H9 (cell line): ENCODE data around the gene PRMT7. TPM values are rescaled to one million over a fixed set of nuclear protein-coding genes. Genes with fewer than 3 reads are reported as not detected.

Source experiments
- DNase-seq: peaks from one replicate; pipeline ENCODE4 v3.0.0-alpha.2; 2017
- H2AFZ ChIP-seq: one replicate; pipeline ENCODE4 v1.6.1; 2013; ENCODE audit warnings: mild to moderate bottlenecking, low read length, control low read depth, moderate library complexity
- H2AK5ac ChIP-seq: 2 replicates; pipeline ENCODE4 v1.6.1; 2013; ENCODE audit warnings: low read length, control low read depth, mixed read lengths; ENCODE audit not compliant: insufficient read length
- H2BK120ac ChIP-seq: one replicate; pipeline ENCODE4 v1.6.1; 2013; ENCODE audit warnings: low read depth, mild to moderate bottlenecking, low read length, control low read depth, inconsistent platforms; ENCODE audit not compliant: poor library complexity, severe bottlenecking
- H2BK12ac ChIP-seq: 2 replicates; pipeline ENCODE4 v1.6.1; 2013; ENCODE audit warnings: low read length, control low read depth, mixed read lengths, low read depth; ENCODE audit not compliant: insufficient read length
- H2BK15ac ChIP-seq: 2 replicates; pipeline ENCODE4 v1.6.1; 2013; ENCODE audit warnings: low read depth, low read length, control low read depth
- H2BK20ac ChIP-seq: one replicate; pipeline ENCODE4 v1.6.1; 2013; ENCODE audit warnings: low read depth, mild to moderate bottlenecking, low read length, control low read depth, inconsistent platforms; ENCODE audit not compliant: poor library complexity, severe bottlenecking
- H2BK5ac ChIP-seq: 2 replicates; pipeline ENCODE4 v1.6.1; 2013; ENCODE audit warnings: low read length, control low read depth, mixed read lengths; ENCODE audit not compliant: insufficient read length
- H3K14ac ChIP-seq: 2 replicates; pipeline ENCODE4 v1.6.1; 2013; ENCODE audit warnings: low read length, control low read depth; ENCODE audit not compliant: insufficient read depth
- H3K18ac ChIP-seq: 2 replicates; pipeline ENCODE4 v1.6.1; 2013; ENCODE audit warnings: low read depth, mild to moderate bottlenecking, mixed read lengths, low read length, control low read depth; ENCODE audit not compliant: insufficient read length
- H3K23ac ChIP-seq: 2 replicates; pipeline ENCODE4 v1.6.1; 2013; ENCODE audit warnings: low read length, control low read depth, mixed read lengths, low read depth; ENCODE audit not compliant: insufficient read length
- H3K23me2 ChIP-seq: 2 replicates; pipeline ENCODE4 v1.6.1; 2013; ENCODE audit warnings: low read depth, mild to moderate bottlenecking, mixed read lengths, low read length, control low read depth; ENCODE audit not compliant: insufficient read length, poor library complexity, severe bottlenecking
- H3K27ac ChIP-seq: 2 replicates; pipeline ENCODE4 v1.5.1; 2013; ENCODE audit warnings: low read length, control low read depth, mixed read lengths, low read depth; ENCODE audit not compliant: insufficient read length
- H3K27me3 ChIP-seq: 2 replicates; pipeline ENCODE4 v1.6.1; 2013; ENCODE audit warnings: low read length, control low read depth, inconsistent platforms; ENCODE audit not compliant: insufficient read depth
- H3K4ac ChIP-seq: 2 replicates; pipeline ENCODE4 v1.6.1; 2013; ENCODE audit warnings: low read depth, mild to moderate bottlenecking, control low read depth, inconsistent platforms, low read length, moderate library complexity
- H3K4me1 ChIP-seq: 2 replicates; pipeline ENCODE4 v1.6.1; 2013; ENCODE audit warnings: low read length, control low read depth, inconsistent platforms; ENCODE audit not compliant: insufficient read depth
- H3K4me2 ChIP-seq: 2 replicates; pipeline ENCODE4 v1.6.1; 2013; ENCODE audit warnings: low read length, control low read depth, mixed read lengths; ENCODE audit not compliant: insufficient read length, insufficient read depth
- H3K56ac ChIP-seq: 2 replicates; pipeline ENCODE4 v1.6.1; 2013; ENCODE audit warnings: low read depth, mild to moderate bottlenecking, mixed read lengths, low read length, control low read depth; ENCODE audit not compliant: insufficient read length
- H3K79me1 ChIP-seq: 2 replicates; pipeline ENCODE4 v1.6.1; 2013; ENCODE audit warnings: low read depth, mild to moderate bottlenecking, moderate library complexity, low read length, control low read depth, inconsistent platforms; ENCODE audit not compliant: insufficient read depth, poor library complexity, severe bottlenecking
- H3K79me2 ChIP-seq: 2 replicates; pipeline ENCODE4 v1.6.1; 2013; ENCODE audit warnings: low read length, control low read depth, inconsistent platforms; ENCODE audit not compliant: insufficient read depth
- H3K9ac ChIP-seq: 2 replicates; pipeline ENCODE4 v1.6.1; 2013; ENCODE audit warnings: low read length, control low read depth, mixed read lengths; ENCODE audit not compliant: insufficient read length; ENCODE audit errors: extremely low read depth
- H3K9me3 ChIP-seq: one replicate; pipeline ENCODE4 v1.6.1; 2013; ENCODE audit warnings: low read depth, low read length, inconsistent platforms; ENCODE audit not compliant: control insufficient read depth
- H3T11ph ChIP-seq: one replicate; pipeline ENCODE4 v1.6.1; 2013; ENCODE audit warnings: mild to moderate bottlenecking, low read length, control low read depth, inconsistent platforms
- H4K20me1 ChIP-seq: one replicate; pipeline ENCODE4 v1.6.1; 2013; ENCODE audit not compliant: control insufficient read depth, insufficient read length, insufficient read depth
- H4K5ac ChIP-seq: 2 replicates; pipeline ENCODE4 v1.6.1; 2013; ENCODE audit warnings: low read depth, mild to moderate bottlenecking, mixed read lengths, low read length, control low read depth; ENCODE audit not compliant: insufficient read length
- H4K8ac ChIP-seq: replicated peaks from 2 replicates; pipeline ENCODE4 v1.6.1; 2013; ENCODE audit warnings: low read length, control low read depth, mixed read lengths, low read depth; ENCODE audit not compliant: insufficient read length
- H4K91ac ChIP-seq: 2 replicates; pipeline ENCODE4 v1.6.1; 2013; ENCODE audit warnings: low read depth, mild to moderate bottlenecking, moderate library complexity, mixed read lengths, low read length, control low read depth; ENCODE audit not compliant: insufficient read length
- H3K27ac Mint-ChIP-seq, 3 experiments: 2 replicates in 2 of 3; 3 replicates in 1 of 3; pipeline ENCODE4 v1.8.0; 2020 to 2021; ENCODE audit warnings: mixed read lengths in 3 of 3, mild to moderate bottlenecking in 1 of 3, moderate library complexity in 1 of 3
- H3K27me3 Mint-ChIP-seq: 2 replicates; pipeline ENCODE4 v1.8.0; 2021; ENCODE audit warnings: low read depth, mild to moderate bottlenecking, moderate library complexity, mixed read lengths
- H3K36me3 Mint-ChIP-seq, 3 experiments: 2 replicates in 2 of 3; 3 replicates in 1 of 3; pipeline ENCODE4 v1.8.0; 2020 to 2021; ENCODE audit warnings: low read depth in 3 of 3, mixed read lengths in 3 of 3; ENCODE audit not compliant: insufficient read depth in 1 of 3
- H3K4me1 Mint-ChIP-seq, 2 experiments: 2 replicates each; pipeline ENCODE4 v1.8.0; 2020; ENCODE audit warnings: mixed read lengths in 2 of 2
- H3K4me3 Mint-ChIP-seq, 2 experiments: 2 replicates in 1 of 2; 3 replicates in 1 of 2; pipeline ENCODE4 v1.8.0; 2020 to 2021; ENCODE audit warnings: mild to moderate bottlenecking in 2 of 2, mixed read lengths in 2 of 2, moderate library complexity in 1 of 2
- H3K9me3 Mint-ChIP-seq, 2 experiments: 2 replicates in 1 of 2; 3 replicates in 1 of 2; pipeline ENCODE4 v1.8.0; 2020; ENCODE audit warnings: mild to moderate bottlenecking in 2 of 2, mixed read lengths in 2 of 2, moderate library complexity in 1 of 2
- CTCF ChIP-seq: fragments of 200-600 bp; sonication (generic); conservative IDR thresholded peaks from 3 replicates; pipeline ENCODE4 v1.8.0; 2021; ENCODE audit warnings: antibody characterized with exemption, mild to moderate bottlenecking
- WGBS: extraction: QIAGEN DNeasy Blood & Tissue Kit; methylation state at CpG from one replicate; pipeline ENCODE4 v1.1.7; 2013; ENCODE audit warnings: missing lambda C conversion rate, low lambda C conversion rate, mixed read lengths; ENCODE audit not compliant: insufficient read length; ENCODE audit errors: extremely low coverage; 5-methylcytosine and 5-hydroxymethylcytosine counted together
- total RNA-seq: library from RNA; stranded (reverse); gene quantifications from 2 replicates; pipeline ENCODE4 v1.2.1, GENCODE V29; 2021

Gene PRMT7
- total RNA-seq, 1 experiment from 2014 or later = 56.6 TPM

- Mint-ChIP-seq H3K27me3 (no peaks in the 10 kb centered on the region), H3K36me3 (peaks cover 12 to 38% (median 31%) of the 10 kb centered on the region in 3 experiments; a peak in 6 of 7 replicates)
- no CpG with 5 or more reads among the region's 4 CpGs for WGBS
These were observed 2.3 kb downstream of the PRMT7 start for GRCh38 chr16:68313116-68313515.

More at GRCh38 chr16:68313116-68313515, 2.3 kb downstream of the PRMT7 start:
- Histone ChIP-seq H2BK5ac (no peak overlapping the region), H3K4me1 (peaks cover 2% of the 10 kb centered on the region; the same call in 1 of the 2 replicates), H3K23me2 (peaks cover 15% of the 10 kb centered on the region), H4K5ac (no peak overlapping the region), H2BK120ac (no peak overlapping the region), H3K14ac (no peak overlapping the region), H4K91ac (no peak overlapping the region), H3K23ac (no peak overlapping the region), H3K4ac (no peak overlapping the region), H3K18ac (no peak overlapping the region), H3K79me2 (peaks cover 2% of the 10 kb centered on the region; the same call in 1 of the 2 replicates), H3K79me1 (no peaks in the 10 kb centered on the region), H3K9me3 (no peaks in the 10 kb centered on the region), H3K27me3 (no peaks in the 10 kb centered on the region), H2BK20ac (no peak overlapping the region), H2AK5ac (no peak overlapping the region), H3K27ac (no peak overlapping the region), H4K8ac (no peak overlapping the region), H3T11ph (no peak overlapping the region), H3K9ac (no peak overlapping the region), H4K20me1 (no peaks in the 10 kb centered on the region), H3K4me2 (no peak overlapping the region), H2BK15ac (no peak overlapping the region), H3K56ac (no peak overlapping the region), H2AFZ (no peak overlapping the region), H2BK12ac (no peak overlapping the region)
- no peak for TF ChIP-seq CTCF
- H3K4me3 Mint-ChIP-seq = no peak overlapping the region; a peak in 1 of 5 replicates
- H3K4me1 Mint-ChIP-seq = peaks cover 16 to 19% of the 10 kb centered on the region in 2 experiments
- H3K9me3 Mint-ChIP-seq = no peaks in the 10 kb centered on the region
- no peak for DNase-seq
- no peak overlapping the region for H3K27ac Mint-ChIP-seq
